NB4 (cell line): ENCODE data around the gene SNAI3.

ENCODE experiments used
- DNase-seq: peaks from one replicate; pipeline ENCODE4 v3.0.0; 2010; ENCODE audit warnings: low read depth
- H3K4me3 ChIP-seq: one replicate; pipeline ENCODE4 v1.5.1; 2011; ENCODE audit warnings: mild to moderate bottlenecking, low read depth, low read length, moderate library complexity
- CTCF ChIP-seq: IDR thresholded peaks from one replicate; pipeline ENCODE4 v1.5.1; 2012; ENCODE audit warnings: low read depth, low read length
- MYC ChIP-seq: IDR thresholded peaks from 2 replicates; pipeline ENCODE4 v1.6.1; 2011; ENCODE audit warnings: low read depth, low read length
- POLR2A ChIP-seq: IDR thresholded peaks from 2 replicates; pipeline ENCODE4 v1.6.1; 2011; ENCODE audit warnings: mild to moderate bottlenecking; ENCODE audit not compliant: insufficient read length; ENCODE audit errors: extremely low read depth
- TF ChIP-seq, protein P1 (sequence below): IDR thresholded peaks from 2 replicates; pipeline ENCODE4 v1.6.1; 2011; ENCODE audit warnings: low read depth, low read length

Gene SNAI3

GRCh38 chr16:88732961-88733294 lies 46.6 kb upstream of the SNAI3 start:
- DNase-seq, result no peak
- no peak overlapping the region for H3K4me3 ChIP-seq
- TF ChIP-seq CTCF, result no peak
- TF ChIP-seq, protein P1, sequence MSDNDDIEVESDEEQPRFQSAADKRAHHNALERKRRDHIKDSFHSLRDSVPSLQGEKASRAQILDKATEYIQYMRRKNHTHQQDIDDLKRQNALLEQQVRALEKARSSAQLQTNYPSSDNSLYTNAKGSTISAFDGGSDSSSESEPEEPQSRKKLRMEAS, result no peak
- no peak for TF ChIP-seq MYC
- no peak for TF ChIP-seq POLR2A

DNA sequence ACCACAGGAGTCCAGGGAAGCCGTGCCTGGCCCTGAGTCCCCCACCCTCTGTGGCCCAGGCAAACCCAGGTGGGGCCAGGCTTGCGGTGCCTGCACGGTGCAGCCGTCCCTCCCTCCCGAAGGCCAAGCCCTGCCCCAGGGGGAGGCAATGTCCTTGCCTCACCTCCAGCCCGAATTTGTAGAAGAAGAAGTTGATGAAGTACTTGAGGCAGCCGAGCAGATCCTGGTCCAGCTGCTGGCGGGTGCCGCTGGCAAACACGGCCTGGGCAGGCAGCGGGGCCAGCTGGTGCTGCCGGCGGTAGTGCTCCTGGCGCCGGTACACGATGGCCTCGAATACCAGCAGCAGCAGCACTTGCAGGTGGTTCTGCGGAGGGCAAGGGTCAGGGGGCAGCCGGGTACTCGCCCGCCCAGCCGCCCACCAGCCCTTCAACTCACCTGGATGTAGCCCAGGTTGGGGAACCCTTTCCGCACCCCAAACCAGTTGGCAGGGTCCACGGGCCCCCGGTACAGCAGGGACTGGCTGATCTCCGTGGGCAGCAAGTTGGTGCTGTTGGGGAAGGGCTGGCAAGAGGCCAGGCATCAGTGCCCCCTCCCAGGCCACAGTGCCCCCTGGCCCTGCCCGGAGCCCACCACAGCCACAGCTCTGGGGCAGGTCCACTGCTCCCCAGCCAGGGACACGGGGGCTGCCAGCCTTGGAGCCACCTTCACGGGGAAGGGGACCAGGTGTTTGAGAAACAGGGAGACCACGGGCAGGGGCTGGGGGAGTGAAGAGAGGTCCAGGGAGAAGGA lies 46.1 kb upstream of the SNAI3 start:
- TF ChIP-seq MYC, result no peak
- TF ChIP-seq, protein P1, result no peak
- H3K4me3 ChIP-seq, result no peak overlapping the region
- DNase-seq, result no peak

DNA sequence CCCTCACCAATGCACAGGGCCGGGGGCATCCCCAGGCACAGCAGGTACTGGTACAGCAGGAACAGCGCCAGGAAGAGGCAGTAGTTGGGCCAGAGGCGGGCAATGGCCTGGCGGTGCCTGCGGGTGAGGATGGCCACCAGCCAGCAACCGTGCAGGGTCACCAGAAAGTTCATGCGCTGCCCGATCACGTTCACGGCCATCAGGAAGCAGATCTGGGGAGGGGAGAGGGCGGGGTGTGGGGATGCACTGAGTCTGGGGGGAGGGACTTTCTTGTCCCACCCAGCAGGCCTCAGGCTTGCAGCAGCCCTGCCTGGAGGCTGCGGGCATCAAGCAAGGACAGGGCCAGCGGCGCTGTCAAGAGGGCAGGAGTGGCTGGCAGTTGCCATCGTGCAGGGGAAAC lies 45.4 kb upstream of the SNAI3 start:
- TF ChIP-seq, protein P1, result no peak
- TF ChIP-seq POLR2A (no peak), CTCF (no peak), MYC (no peak)
- H3K4me3 ChIP-seq, result no peak overlapping the region
- DNase-seq, result no peak

DNA sequence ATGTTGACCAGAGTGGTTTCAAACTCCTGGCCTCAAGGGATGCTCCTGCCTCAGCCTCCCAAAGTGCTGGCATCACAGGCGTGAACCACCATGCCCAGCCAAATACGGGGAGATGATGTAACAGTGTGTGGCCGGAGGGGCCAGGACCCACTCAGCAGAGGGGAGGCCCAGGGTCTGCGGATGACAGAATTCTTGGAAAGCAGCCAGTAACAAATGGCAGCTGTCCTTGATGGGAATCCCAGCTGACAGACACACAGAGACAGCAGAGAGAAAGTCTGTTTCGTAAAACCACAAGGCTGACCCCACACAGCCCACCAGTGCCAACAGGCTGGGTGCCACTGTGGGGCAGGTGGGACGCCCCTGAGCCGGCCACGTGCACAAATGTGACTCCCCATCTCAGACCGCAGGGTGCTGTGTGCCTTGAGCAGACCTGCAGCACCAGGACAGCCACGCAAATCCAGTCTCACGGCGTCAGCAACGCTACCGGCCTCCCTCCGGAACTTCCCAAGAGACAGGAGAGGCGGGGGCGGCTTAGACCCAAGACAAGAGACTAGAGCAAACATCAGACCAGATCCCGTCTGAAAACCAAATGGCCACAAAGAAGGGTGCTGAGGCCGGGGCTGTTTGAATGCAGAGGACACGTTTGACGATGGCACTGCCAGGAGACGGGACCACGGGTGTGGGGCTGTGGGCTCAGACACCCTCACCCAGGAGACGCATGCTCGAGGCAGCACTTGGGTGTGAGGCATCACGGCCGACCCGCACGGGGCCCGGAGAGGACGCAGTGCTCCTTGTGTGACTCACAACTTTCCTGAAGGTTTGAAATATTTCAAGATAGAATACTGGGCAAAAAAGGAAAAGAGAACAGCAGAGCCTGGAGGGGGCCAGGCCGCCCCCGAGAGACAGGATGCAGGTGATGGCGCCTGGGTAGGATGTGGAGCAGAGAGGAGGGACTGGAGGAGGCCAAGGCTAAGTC lies 44.6 kb upstream of the SNAI3 start:
- TF ChIP-seq CTCF (no peak), MYC (no peak), POLR2A (no peak)
- TF ChIP-seq, protein P1, result no peak
- no peak for DNase-seq
- no peak overlapping the region for H3K4me3 ChIP-seq

DNA sequence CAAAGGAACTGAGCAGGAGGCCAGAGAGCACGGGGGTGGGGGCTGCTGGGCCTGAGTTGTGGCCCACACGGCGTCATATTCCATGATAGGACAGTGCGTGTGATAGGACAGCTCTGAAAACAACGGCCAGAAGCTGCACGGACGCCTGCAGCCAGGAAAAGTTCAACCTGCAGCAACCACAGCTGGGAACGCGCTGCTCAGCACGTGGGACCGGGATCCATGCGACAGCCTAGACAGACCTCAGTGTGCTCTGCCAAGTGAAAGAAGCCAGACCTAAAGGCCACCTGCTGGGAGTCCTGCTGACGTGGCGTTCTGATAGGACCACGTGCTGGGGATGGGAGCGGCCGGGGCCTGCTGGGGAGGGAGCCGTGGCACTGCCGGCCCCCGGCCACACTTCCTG lies 41.6 kb upstream of the SNAI3 start:
- DNase-seq, result no peak
- TF ChIP-seq, protein P1, result no peak
- TF ChIP-seq POLR2A (no peak), MYC (no peak), CTCF (no peak)
- no peak overlapping the region for H3K4me3 ChIP-seq

DNA sequence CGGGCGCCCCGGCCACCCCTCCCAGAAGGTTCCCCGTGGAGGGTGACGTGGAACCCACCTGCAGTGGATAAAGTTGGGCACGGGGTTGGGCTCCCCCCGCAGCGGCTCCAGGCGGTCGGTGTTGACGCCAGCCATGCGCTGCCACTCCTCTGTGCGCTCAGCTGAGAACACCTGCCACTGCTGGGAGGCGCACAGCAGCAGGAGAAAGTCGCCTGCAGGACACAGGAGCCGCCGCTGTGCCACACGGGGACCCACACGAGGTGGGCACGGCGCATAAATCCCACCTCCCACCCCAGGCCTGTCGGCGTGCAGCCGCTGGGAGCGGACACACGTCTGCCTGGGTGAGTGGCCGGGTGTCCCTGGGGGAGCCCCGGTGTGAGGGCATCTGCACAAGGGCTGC lies 40.7 kb upstream of the SNAI3 start:
- TF ChIP-seq MYC (no peak), POLR2A (no peak), CTCF (no peak)
- TF ChIP-seq, protein P1, result no peak
- no peak overlapping the region for H3K4me3 ChIP-seq
- no peak for DNase-seq
